K562 (cell line): ENCODE data around the gene RHOF. TPM values are rescaled to one million over a fixed set of nuclear protein-coding genes. Genes with fewer than 3 reads are reported as not detected.

Source experiments
- ARID2 ChIP-seq: fragments of 450-650 bp; IDR thresholded peaks from 2 replicates; pipeline ENCODE4 v1.6.1; 2017; ENCODE audit warnings: antibody characterized with exemption, mild to moderate bottlenecking
- CAMTA2 ChIP-seq: fragments of 250-450 bp; sonication (Bioruptor Pico); conservative IDR thresholded peaks from 2 replicates; pipeline ENCODE4 v1.5.1; 2022
- CBX3 ChIP-seq, 2 experiments: IDR thresholded peaks; 1 replicate in 1 of 2; 2 replicates in 1 of 2; pipeline ENCODE4 v1.6.1; 2012; ENCODE audit warnings: inconsistent platforms in 2 of 2, low read length in 2 of 2, borderline replicate concordance in 1 of 2, control low read depth in 1 of 2
- CREB3L1 ChIP-seq: fragments of 450-650 bp; IDR thresholded peaks from 2 replicates; pipeline ENCODE4 v1.6.1; 2014; ENCODE audit warnings: low read depth, mild to moderate bottlenecking, moderate library complexity, borderline replicate concordance
- GABPB1 ChIP-seq: sonication (generic); formaldehyde crosslinking; IDR thresholded peaks from 2 replicates; pipeline ENCODE4 v1.8.0; 2022; ENCODE audit warnings: mild to moderate bottlenecking, missing genetic modification reagents
- HOXB6 ChIP-seq: fragments of 250-450 bp; sonication (Bioruptor Pico); IDR thresholded peaks from 2 replicates; pipeline ENCODE4 v1.5.1; 2022; ENCODE audit warnings: mild to moderate bottlenecking, borderline replicate concordance
- MNT ChIP-seq, 2 experiments: fragments of 450-650 bp; conservative IDR thresholded peaks; 2 replicates each; pipeline ENCODE4 v1.6.1; 2017; ENCODE audit warnings: mild to moderate bottlenecking in 2 of 2, moderate library complexity in 2 of 2
- PCBP2 ChIP-seq: fragments of 200-400 bp; formaldehyde crosslinking; IDR thresholded peaks from 2 replicates; pipeline ENCODE4 v1.6.1; 2018; ENCODE audit warnings: low read length, low read depth, mild to moderate bottlenecking, moderate library complexity; ENCODE audit not compliant: poor library complexity, severe bottlenecking
- SAFB ChIP-seq: fragments of 200-400 bp; formaldehyde crosslinking; IDR thresholded peaks from 2 replicates; pipeline ENCODE4 v1.6.1; 2017; ENCODE audit warnings: low read depth, low read length, borderline replicate concordance
- SLC30A9 ChIP-seq: fragments of 250-450 bp; sonication (Bioruptor Pico); IDR thresholded peaks from 2 replicates; pipeline ENCODE4 v1.8.0; 2022; ENCODE audit warnings: mild to moderate bottlenecking, moderate library complexity
- USF1 ChIP-seq: sonication (generic); formaldehyde crosslinking; IDR thresholded peaks from 2 replicates; pipeline ENCODE4 v1.9.0; 2022; ENCODE audit warnings: mild to moderate bottlenecking, missing genetic modification reagents
- YY1 ChIP-seq, 3 experiments: IDR thresholded peaks; 2 replicates each; pipeline ENCODE4 v1.6.1; 2011; ENCODE audit warnings: low read length in 2 of 3, mild to moderate bottlenecking in 2 of 3, moderate library complexity in 2 of 3, borderline replicate concordance in 1 of 3, control low read depth in 1 of 3, low read depth in 1 of 3; ENCODE audit not compliant: insufficient read depth in 3 of 3, insufficient replicate concordance in 2 of 3, control insufficient read depth in 1 of 3, insufficient read length in 1 of 3; ENCODE audit errors: extremely low read depth in 1 of 3
- ZMIZ1 ChIP-seq, 2 experiments: fragments of 150-350 bp in 1 of 2; IDR thresholded peaks; 2 replicates each; pipeline ENCODE4 v1.6.1; 2012 to 2016; ENCODE audit warnings: low read depth in 2 of 2, low read length in 2 of 2, mild to moderate bottlenecking in 1 of 2, moderate library complexity in 1 of 2
- ZNF124 ChIP-seq: sonication (generic); formaldehyde crosslinking; IDR thresholded peaks from 2 replicates; pipeline ENCODE4 v1.8.1; 2022; ENCODE audit warnings: missing genetic modification reagents
- ZSCAN32 ChIP-seq: fragments of 450-650 bp; formaldehyde crosslinking; IDR thresholded peaks from 2 replicates; pipeline ENCODE4 v1.4.0; 2020; ENCODE audit warnings: mild to moderate bottlenecking, moderate library complexity
- polyA plus RNA-seq, 8 experiments: library from polyadenylated mRNA; depleted of rRNA in 4 of 8; stranded (reverse) in 5 of 8; unstranded in 3 of 8; fragments of >200 nt; fragmentation: Nextera tagmentation in 2 of 8; fragmentation: Illumina TruSeq in 1 of 8; extraction: Ambion mirVana in 2 of 8; extraction: Trizol in 1 of 8; gene quantifications; 2 replicates each; pipeline versions ENCODE4 v1.2.1 to v1.2.3, GENCODE V29; 2011 to 2014; ENCODE audit warnings: inconsistent platforms in 1 of 8, missing spikeins in 1 of 8
- total RNA-seq, 7 experiments: library from RNA; depleted of rRNA in 6 of 7; stranded (reverse); fragments of >200 nt in 6 of 7; fragmentation: Illumina TruSeq in 2 of 7; extraction: Trizol in 2 of 7; gene quantifications; 2 replicates each; pipeline versions ENCODE4 v1.2.1 to v1.2.3, GENCODE V29; 2011 to 2021; ENCODE audit warnings: low replicate concordance in 1 of 7

Gene RHOF
- total and polyA plus RNA-seq, 9 of the 15 experiments (the other 6 are each of a cell fraction or from before 2014, with no cell fraction given) = 0.13 to 10.1 (median 4.0) TPM

- peak; percentile 62; the same call in 1 of the 2 replicates for TF ChIP-seq CREB3L1
- TF ChIP-seq ZNF124 (CRISPR knock-in tag) = no peak
- TF ChIP-seq PCBP2 = no peak
- TF ChIP-seq YY1 (IDR thresholded peaks at IDR 0.05; ENCODE audit: borderline replicate concordance in 1 of 3, control insufficient read depth in 1 of 3, extremely low read depth in 1 of 3, insufficient read depth in 3 of 3, insufficient read length in 1 of 3, insufficient replicate concordance in 2 of 3, low read depth in 1 of 3, low read length in 2 of 3) = peak; percentile 67 to 95 (median 79)
- TF ChIP-seq GABPB1 = no peak; the same call in none of the 2 replicates
- TF ChIP-seq MNT (conservative IDR thresholded peaks at IDR 0.05) = peak; percentile 48 to 66; a peak in 3 of 4 replicates
- no peak for TF ChIP-seq CAMTA2 (CRISPR knock-in tag)
- TF ChIP-seq ZSCAN32 (CRISPR knock-in tag) = no peak
- no peak for TF ChIP-seq ARID2
- TF ChIP-seq SLC30A9 (CRISPR knock-in tag) = no peak
- no peak for TF ChIP-seq SAFB
- TF ChIP-seq USF1 (CRISPR knock-in tag) = no peak
- TF ChIP-seq ZMIZ1 (IDR thresholded peaks at IDR 0.05; ENCODE audit: low read depth in 2 of 2, low read length in 2 of 2) = peak in 1 of 2 experiments; percentile 29; a peak in 1 of 4 replicates
- peak in 1 of 2 experiments; percentile 47; a peak in 1 of 3 replicates for TF ChIP-seq CBX3 (IDR thresholded peaks at IDR 0.05; ENCODE audit: borderline replicate concordance in 1 of 2, low read length in 2 of 2)
- TF ChIP-seq HOXB6 (CRISPR knock-in tag) = no peak
Measured at GRCh38 chr12:121802843-121803698, 9.6 kb upstream of the RHOF start (continued).
